Neural cell (in vitro differentiated cells): ENCODE data around the gene DCK.

ENCODE experiments used
- EP300 ChIP-seq: fragments of 450-650 bp; conservative IDR thresholded peaks from 2 replicates; pipeline ENCODE4 v1.6.1; 2014; ENCODE audit warnings: antibody characterized with exemption, mild to moderate bottlenecking, moderate library complexity; ENCODE audit not compliant: poor library complexity, severe bottlenecking
- POLR2AphosphoS5 ChIP-seq: IDR thresholded peaks from 2 replicates; pipeline ENCODE4 v1.6.1; 2012
- TF ChIP-seq, protein P1 (sequence below): fragments of 450-650 bp; IDR thresholded peaks from 2 replicates; pipeline ENCODE4 v1.5.1; 2014; ENCODE audit warnings: antibody characterized with exemption, mild to moderate bottlenecking, moderate library complexity; ENCODE audit not compliant: poor library complexity, severe bottlenecking

DNA sequence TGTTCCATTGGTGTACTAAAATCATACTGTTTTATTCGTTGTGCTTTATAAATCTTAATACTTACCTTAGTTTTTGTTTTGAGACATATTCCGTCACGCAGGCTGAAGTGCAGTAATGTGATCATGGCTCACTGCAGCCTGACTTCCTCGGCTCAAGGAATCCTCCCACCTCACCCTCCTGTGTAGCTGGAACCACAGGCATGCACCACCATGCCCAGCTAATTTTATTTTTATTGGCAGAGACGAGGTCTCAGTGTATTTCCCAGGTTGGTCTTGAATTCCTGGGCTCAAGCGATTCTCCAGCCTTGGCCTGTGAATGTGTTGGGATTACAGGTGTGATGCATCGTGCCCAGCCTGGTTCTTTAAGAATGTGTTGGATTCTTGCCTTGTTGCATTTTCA, 24.4 kb upstream of the DCK start:
- TF ChIP-seq, protein P1, sequence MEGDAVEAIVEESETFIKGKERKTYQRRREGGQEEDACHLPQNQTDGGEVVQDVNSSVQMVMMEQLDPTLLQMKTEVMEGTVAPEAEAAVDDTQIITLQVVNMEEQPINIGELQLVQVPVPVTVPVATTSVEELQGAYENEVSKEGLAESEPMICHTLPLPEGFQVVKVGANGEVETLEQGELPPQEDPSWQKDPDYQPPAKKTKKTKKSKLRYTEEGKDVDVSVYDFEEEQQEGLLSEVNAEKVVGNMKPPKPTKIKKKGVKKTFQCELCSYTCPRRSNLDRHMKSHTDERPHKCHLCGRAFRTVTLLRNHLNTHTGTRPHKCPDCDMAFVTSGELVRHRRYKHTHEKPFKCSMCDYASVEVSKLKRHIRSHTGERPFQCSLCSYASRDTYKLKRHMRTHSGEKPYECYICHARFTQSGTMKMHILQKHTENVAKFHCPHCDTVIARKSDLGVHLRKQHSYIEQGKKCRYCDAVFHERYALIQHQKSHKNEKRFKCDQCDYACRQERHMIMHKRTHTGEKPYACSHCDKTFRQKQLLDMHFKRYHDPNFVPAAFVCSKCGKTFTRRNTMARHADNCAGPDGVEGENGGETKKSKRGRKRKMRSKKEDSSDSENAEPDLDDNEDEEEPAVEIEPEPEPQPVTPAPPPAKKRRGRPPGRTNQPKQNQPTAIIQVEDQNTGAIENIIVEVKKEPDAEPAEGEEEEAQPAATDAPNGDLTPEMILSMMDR: no peak
- TF ChIP-seq POLR2AphosphoS5 (no peak), EP300 (no peak)
